ENCODE results near the gene LRP1B.

The LRP1B gene

GRCh38 chr2:141557329-141558095, 573.3 kb downstream of the LRP1B start:
- DNase-seq: no peak

GRCh38 chr2:141555876-141556470, 574.8 kb downstream of the LRP1B start:
- no peak for DNase-seq

- peak; percentile 2 for DNase-seq
Measured at GRCh38 chr2:141554810-141555209, 576.0 kb downstream of the LRP1B start.

- no peak for DNase-seq
Measured at GRCh38 chr2:141534666-141535362, 596.0 kb downstream of the LRP1B start.

- no peak for DNase-seq
Measured at GRCh38 chr2:141529659-141530058, 601.2 kb downstream of the LRP1B start.

- no peak for DNase-seq
Measured at GRCh38 chr2:141528990-141529389, 601.8 kb downstream of the LRP1B start.

- DNase-seq: no peak
Measured at GRCh38 chr2:141526760-141527159, 604.1 kb downstream of the LRP1B start.

GRCh38 chr2:141524777-141525176, 606.0 kb downstream of the LRP1B start:
- no peak for DNase-seq

GRCh38 chr2:141523199-141523598, 607.6 kb downstream of the LRP1B start:
- DNase-seq: no peak

GRCh38 chr2:141522702-141523101, 608.1 kb downstream of the LRP1B start:
- DNase-seq: no peak

GRCh38 chr2:141522048-141522447, 608.8 kb downstream of the LRP1B start:
- no peak for DNase-seq

GRCh38 chr2:141519906-141520305, 610.9 kb downstream of the LRP1B start:
- no peak for DNase-seq

GRCh38 chr2:141517852-141518421, 612.9 kb downstream of the LRP1B start:
- DNase-seq: no peak

- no peak for DNase-seq
Measured at GRCh38 chr2:141517180-141517851, 613.5 kb downstream of the LRP1B start.

GRCh38 chr2:141515931-141516330, 614.9 kb downstream of the LRP1B start:
- DNase-seq: no peak

GRCh38 chr2:141513853-141514252, 617.0 kb downstream of the LRP1B start:
- DNase-seq: no peak

- no peak for DNase-seq
Measured at GRCh38 chr2:141508806-141509595, 621.8 kb downstream of the LRP1B start.

GRCh38 chr2:141508086-141508752, 622.6 kb downstream of the LRP1B start:
- DNase-seq: no peak

- no peak for DNase-seq
Measured at GRCh38 chr2:141506135-141506534, 624.7 kb downstream of the LRP1B start.

- DNase-seq: no peak
Measured at GRCh38 chr2:141501752-141502151, 629.1 kb downstream of the LRP1B start.

GRCh38 chr2:141499123-141499522, 631.7 kb downstream of the LRP1B start:
- no peak for DNase-seq

- DNase-seq: no peak
Measured at GRCh38 chr2:141498561-141498960, 632.3 kb downstream of the LRP1B start.
